HepG2 (cell line): ENCODE data around the gene PRR36. TPM values are rescaled to one million over a fixed set of nuclear protein-coding genes. Genes with fewer than 3 reads are reported as not detected.

Experiments used
- ATAC-seq: fragments of 200-7000 bp; cut with Tn5 transposase; 3 replicates; pipeline ENCODE4 v1.9.1; 2020; ENCODE audit warnings: mild to moderate bottlenecking, moderate library complexity
- BruUV-seq: library from RNA; stranded (reverse); fragments of 400-500 nt; replicated peaks from 2 replicates; lab custom pipeline; 2021; lab: Mats Ljungman, UMichigan
- CTCF ChIA-PET: fragments of 300-600 bp; formaldehyde crosslinking; extraction: SDS; loops from one replicate; lab custom pipeline; 2021; ENCODE audit warnings: low total read pairs, inconsistent platforms, low intra/inter-chr PET ratio; lab: Yijun Ruan, JAX
- POLR2A ChIA-PET: fragments of 350-600 bp; sonication (Branson Sonifier 250); formaldehyde crosslinking; loops from one replicate; lab custom pipeline; 2020; ENCODE audit warnings: antibody characterized with exemption, inconsistent platforms; lab: Yijun Ruan, JAX
- DNase-seq: peaks from one replicate; pipeline ENCODE4 v3.0.0-alpha.2; 2015; ENCODE audit warnings: low spot score
- FAIRE-seq: peaks from 3 replicates; lab custom pipeline; 2011; peaks lifted over from hg19 to GRCh38; lab: Jason Lieb, UNC
- H2AFZ ChIP-seq: one replicate; pipeline ENCODE4 v1.6.1; 2011; ENCODE audit warnings: low read length, inconsistent platforms
- H3K27ac ChIP-seq: fragments of 300-600 bp; 3 replicates; pipeline ENCODE4 v1.8.0; 2011; ENCODE audit warnings: mixed run types, mild to moderate bottlenecking, mixed read lengths, low read length, inconsistent platforms; ENCODE audit not compliant: insufficient read depth; ENCODE audit errors: extremely low read length
- H3K27me3 ChIP-seq, 2 experiments: fragments of 200-600 bp in 1 of 2; 2 replicates in 1 of 2; 3 replicates in 1 of 2; pipeline versions ENCODE4 v1.6.0 to v1.8.0; 2011; ENCODE audit warnings: low read length in 2 of 2, mild to moderate bottlenecking in 2 of 2, moderate library complexity in 2 of 2, inconsistent platforms in 1 of 2; ENCODE audit not compliant: insufficient read depth in 2 of 2, control insufficient read depth in 1 of 2
- H3K36me3 ChIP-seq, 2 experiments: fragments of 200-600 bp in 1 of 2; replicated peaks in 1 of 2; 2 replicates in 1 of 2; 3 replicates in 1 of 2; pipeline versions ENCODE4 v1.5.1 to v1.8.0; 2011; ENCODE audit warnings: low read length in 2 of 2, inconsistent platforms in 1 of 2; ENCODE audit not compliant: insufficient read depth in 2 of 2, control insufficient read depth in 1 of 2
- H3K4me1 ChIP-seq: 2 replicates; pipeline ENCODE4 v1.5.1; 2012; ENCODE audit warnings: low read length, inconsistent platforms; ENCODE audit not compliant: insufficient read depth
- H3K4me2 ChIP-seq: 2 replicates; pipeline ENCODE4 v1.6.0; 2011; ENCODE audit warnings: low read depth, low read length, inconsistent platforms
- H3K4me3 ChIP-seq, 3 experiments: fragments of 200-600 bp in 1 of 3; sonication (generic), shearing (Covaris generic) in 1 of 3; replicated peaks in 1 of 3; 2 replicates each; pipeline ENCODE4 v1.5.1; 2011 to 2016; ENCODE audit warnings: low read length in 3 of 3, inconsistent platforms in 2 of 3, low read depth in 2 of 3, mild to moderate bottlenecking in 2 of 3, control low read depth in 1 of 3, mixed read lengths in 1 of 3; ENCODE audit not compliant: insufficient read depth in 1 of 3
- H3K79me2 ChIP-seq: one replicate; pipeline ENCODE4 v1.6.1; 2011; ENCODE audit warnings: low read length, inconsistent platforms; ENCODE audit not compliant: insufficient read depth
- H3K9ac ChIP-seq: 2 replicates; pipeline ENCODE4 v1.6.0; 2011; ENCODE audit warnings: mild to moderate bottlenecking, low read depth, low read length, inconsistent platforms; ENCODE audit not compliant: insufficient read depth
- H3K9me3 ChIP-seq: 2 replicates; pipeline ENCODE4 v1.5.1; 2012; ENCODE audit warnings: mild to moderate bottlenecking, low read length
- H4K20me1 ChIP-seq: 2 replicates; pipeline ENCODE4 v1.6.0; 2011; ENCODE audit warnings: inconsistent platforms, mild to moderate bottlenecking, low read length, moderate library complexity; ENCODE audit not compliant: insufficient read depth
- ATAD3A ChIP-seq: sonication (generic); formaldehyde crosslinking; IDR thresholded peaks from 2 replicates; pipeline ENCODE4 v1.4.0; 2020; ENCODE audit warnings: missing genetic modification reagents
- E2F1 ChIP-seq: sonication (generic); formaldehyde crosslinking; IDR thresholded peaks from 2 replicates; pipeline ENCODE4 v1.5.0; 2020; ENCODE audit warnings: missing genetic modification reagents
- KDM5A ChIP-seq: fragments of 200-600 bp; sonication (generic); IDR thresholded peaks from 2 replicates; pipeline ENCODE4 v1.7.0; 2018; ENCODE audit warnings: antibody characterized with exemption, mild to moderate bottlenecking, low read length, borderline replicate concordance
- TERF1 ChIP-seq: sonication (generic); formaldehyde crosslinking; IDR thresholded peaks from 2 replicates; pipeline ENCODE4 v1.8.0; 2022; ENCODE audit warnings: mild to moderate bottlenecking, missing genetic modification reagents, moderate library complexity
- ZBTB10 ChIP-seq: sonication (generic); formaldehyde crosslinking; IDR thresholded peaks from 2 replicates; pipeline ENCODE4 v1.4.0; 2020; ENCODE audit warnings: missing genetic modification reagents, borderline replicate concordance
- ZNF276 ChIP-seq: sonication (generic); formaldehyde crosslinking; IDR thresholded peaks from 2 replicates; pipeline ENCODE4 v1.4.0; 2020; ENCODE audit warnings: mild to moderate bottlenecking, low read depth, missing genetic modification reagents
- ZNF484 ChIP-seq: sonication (generic); formaldehyde crosslinking; IDR thresholded peaks from 2 replicates; pipeline ENCODE4 v1.5.1; 2020; ENCODE audit warnings: mild to moderate bottlenecking, low read depth, missing genetic modification reagents, borderline replicate concordance
- ZNF619 ChIP-seq: sonication (generic); formaldehyde crosslinking; IDR thresholded peaks from 2 replicates; pipeline ENCODE4 v1.4.0; 2020; ENCODE audit warnings: mild to moderate bottlenecking, missing genetic modification reagents
- ZNF724P ChIP-seq: sonication (generic); formaldehyde crosslinking; IDR thresholded peaks from 2 replicates; pipeline ENCODE4 v1.8.0; 2022; ENCODE audit warnings: missing genetic modification reagents, borderline replicate concordance
- whole genome bisulfite sequencing: methylation state at CpG from one replicate; pipeline ENCODE4 v1.1.6; 2017; ENCODE audit warnings: low lambda C conversion rate; 5-methylcytosine and 5-hydroxymethylcytosine counted together
- in situ Hi-C: cut with HindIII; loops from 2 replicates; pipeline ENCODE4 v1.10.0; 2017; ENCODE audit warnings: low pct_unique_long_range_greater_than_20kb; ENCODE audit not compliant: extremely low pct_ligation_motif_present
- intact Hi-C: fragments of 100-400 bp; cut with micrococcal nuclease; formaldehyde crosslinking; loops from one replicate; pipeline ENCODE4 v1.10.0; 2022; ENCODE audit not compliant: unreplicated experiment
- polyA plus RNA-seq, 8 experiments: library from polyadenylated mRNA; depleted of rRNA in 3 of 8; stranded (reverse) in 7 of 8; unstranded in 1 of 8; fragments of >200 nt; fragmentation: Illumina TruSeq in 4 of 8; extraction: Trizol in 4 of 8; gene quantifications; 2 replicates each; pipeline versions ENCODE4 v1.2.1 to v1.2.3, GENCODE V29; 2011 to 2016; ENCODE audit warnings: low read depth in 4 of 8, missing spikeins in 1 of 8, mixed read lengths in 1 of 8; ENCODE audit not compliant: insufficient read depth in 1 of 8
- total RNA-seq, 5 experiments: library from RNA; depleted of rRNA; stranded (reverse); fragments of >200 nt; fragmentation: Illumina TruSeq; extraction: Trizol; gene quantifications; 2 replicates each; pipeline ENCODE4 v1.2.3, GENCODE V29; 2016; ENCODE audit warnings: low read depth in 1 of 5

PRR36 gene
- total and polyA plus RNA-seq, 2 of the 13 experiments (the other 11 are each of a cell fraction or from before 2014, with no cell fraction given): 0.07 to 0.17 TPM

GRCh38 chr19:7832009-7832408 is 42.2 kb downstream of the PRR36 start:
- Histone ChIP-seq H3K9ac (no peak overlapping the region; the same call in 1 of the 2 replicates), H3K36me3 (no peaks in the 10 kb centered on the region), H4K20me1 (no peaks in the 10 kb centered on the region), H2AFZ (no peak overlapping the region), H3K27ac (no peak overlapping the region), H3K27me3 (peaks cover 0 to 4% of the 10 kb centered on the region in 2 experiments; a peak in 1 of 5 replicates), H3K79me2 (no peaks in the 10 kb centered on the region), H3K4me1 (peaks cover 41% of the 10 kb centered on the region), H3K4me3 (no peak overlapping the region), H3K4me2 (peak overlapping the region; percentile 68), H3K9me3 (no peaks in the 10 kb centered on the region)
- ATAC-seq: no peak
- no peak for DNase-seq
- WGBS: 76% methylated on average over 17 of the region's 17 CpGs
- TF ChIP-seq ZNF276 (no peak), ZNF619 (CRISPR knock-in tag) (0 out of 2 replicates have a peak, but pooled peaks have one; percentile 10)
- in situ Hi-C loops (no loop called here), intact Hi-C loops (no loop called here)
- no TSS peak for BruUV-seq
- ChIA-PET CTCF (interaction anchor here (1.2 kb wide), 1 partner anchor 21 kb away, joined by 5 read pairs; no protein-coding TSS in a partner anchor), POLR2A (interaction anchor here (1.0 to 1.9 kb wide), 3 partner anchors 56 to 112 kb away, joined by 3 to 8 read pairs (median 4); partner anchors contain the start of genes LRRC8E and TIMM44)
- FAIRE-seq: no peak

- Histone ChIP-seq H3K27me3 (peaks cover 1 to 4% of the 10 kb centered on the region in 2 experiments; a peak in 2 of 5 replicates), H3K4me1 (peaks cover 41% of the 10 kb centered on the region), H3K9ac (peak overlapping the region; percentile 42; the same call in 1 of the 2 replicates), H2AFZ (no peak overlapping the region), H3K27ac (no peak overlapping the region), H3K36me3 (no peaks in the 10 kb centered on the region), H3K4me2 (peak overlapping the region; percentile 68), H3K79me2 (no peaks in the 10 kb centered on the region), H4K20me1 (no peaks in the 10 kb centered on the region), H3K9me3 (no peaks in the 10 kb centered on the region), H3K4me3 (peak overlapping the region in 2 of 3 experiments; percentile 20 to 48; a peak in 2 of 6 replicates)
- peak; percentile 21 for FAIRE-seq
- 3% methylated on average over 5 of the region's 10 CpGs for WGBS
- DNase-seq: peak; percentile 70
- ChIA-PET POLR2A (interaction anchor here (1.0 to 1.9 kb wide), 3 partner anchors 57 to 112 kb away, joined by 3 to 8 read pairs (median 4); partner anchors contain the start of genes LRRC8E and TIMM44), CTCF (interaction anchor here (1.2 kb wide), 1 partner anchor 22 kb away, joined by 5 read pairs; no protein-coding TSS in a partner anchor)
- intact Hi-C loops (no loop called here), in situ Hi-C loops (no loop called here)
- no TSS peak for BruUV-seq
- peak; percentile 26 for ATAC-seq
- TF ChIP-seq KDM5A (no peak), ATAD3A (CRISPR knock-in tag) (no peak), ZNF484 (no peak), ZBTB10 (CRISPR knock-in tag) (no peak), TERF1 (CRISPR knock-in tag) (no peak), E2F1 (no peak), ZNF724P (no peak)
Measured at GRCh38 chr19:7831452-7831851, 42.7 kb downstream of the PRR36 start.
